GM12878 (cell line): ENCODE data around the gene TCIRG1. TPM values are rescaled to one million over a fixed set of nuclear protein-coding genes. Genes with fewer than 3 reads are reported as not detected.

Experiments
- ATAC-seq: fragments of 200-7000 bp; cut with Tn5 transposase; 3 replicates; pipeline ENCODE4 v1.9.1; 2020; ENCODE audit warnings: mild to moderate bottlenecking, moderate library complexity
- BruUV-seq: library from RNA; stranded (reverse); fragments of 400-500 nt; replicated peaks from 2 replicates; lab custom pipeline; 2021; lab: Mats Ljungman, UMichigan
- CTCF ChIA-PET: fragments of 300-600 bp; sonication (Branson Sonifier 250); formaldehyde crosslinking; extraction: SDS; loops from one replicate; lab custom pipeline; 2021; ENCODE audit warnings: inconsistent platforms; lab: Yijun Ruan, JAX
- POLR2A ChIA-PET: fragments of 350-600 bp; formaldehyde crosslinking; extraction: SDS; loops from one replicate; lab custom pipeline; 2021; ENCODE audit warnings: inconsistent platforms; lab: Charles Lee
- RAD21 ChIA-PET: fragments of 300-600 bp; sonication (Branson Sonifier 250); formaldehyde crosslinking; loops from one replicate; lab custom pipeline; 2023; ENCODE audit warnings: antibody characterized with exemption; ENCODE audit not compliant: unreplicated experiment; lab: Charles Lee
- SMC1A ChIA-PET: fragments of 300-600 bp; sonication (Branson Sonifier 250); formaldehyde crosslinking; loops from one replicate; lab custom pipeline; 2023; ENCODE audit not compliant: unreplicated experiment, uncharacterized antibody; lab: Charles Lee
- DNase-seq: peaks from one replicate; pipeline ENCODE4 v3.0.0-alpha.2; 2011; ENCODE audit warnings: low read depth, low spot score
- FAIRE-seq: peaks from 3 replicates; lab custom pipeline; 2011; peaks lifted over from hg19 to GRCh38; lab: Jason Lieb, UNC
- H2AFZ ChIP-seq: 2 replicates; pipeline ENCODE4 v1.6.0; 2011; ENCODE audit warnings: low read depth, low read length, control low read depth; ENCODE audit not compliant: control insufficient read depth
- H3K27ac ChIP-seq: 2 replicates; pipeline ENCODE4 v1.5.1; 2011; ENCODE audit warnings: control low read depth; ENCODE audit not compliant: control insufficient read depth, insufficient read depth
- H3K27me3 ChIP-seq, 2 experiments: replicated peaks in 1 of 2; 2 replicates each; pipeline versions ENCODE4 v1.6.0 to v1.6.1; 2011; ENCODE audit warnings: low read length in 1 of 2; ENCODE audit not compliant: control insufficient read depth in 2 of 2, insufficient read depth in 2 of 2
- H3K36me3 ChIP-seq, 2 experiments: 2 replicates each; pipeline ENCODE4 v1.5.1; 2011; ENCODE audit warnings: low read length in 1 of 2; ENCODE audit not compliant: control insufficient read depth in 2 of 2, insufficient read depth in 2 of 2
- H3K4me1 ChIP-seq: 2 replicates; pipeline ENCODE4 v1.6.1; 2011; ENCODE audit warnings: mild to moderate bottlenecking, low read length, moderate library complexity, mixed read lengths; ENCODE audit not compliant: control insufficient read depth, insufficient read depth
- H3K4me2 ChIP-seq: 2 replicates; pipeline ENCODE4 v1.6.0; 2011; ENCODE audit warnings: control low read depth; ENCODE audit not compliant: control insufficient read depth, insufficient read depth
- H3K4me3 ChIP-seq: fragments of 200-600 bp; sonication (generic); 2 replicates; pipeline ENCODE4 v1.5.1; 2016
- H3K79me2 ChIP-seq: 2 replicates; pipeline ENCODE4 v1.6.0; 2011; ENCODE audit warnings: low read length; ENCODE audit not compliant: control insufficient read depth, insufficient read depth
- H3K9ac ChIP-seq: 2 replicates; pipeline ENCODE4 v1.8.0; 2011; ENCODE audit warnings: low read length, control low read depth, mixed read lengths; ENCODE audit not compliant: control insufficient read depth, insufficient read depth
- H3K9me3 ChIP-seq: replicated peaks from 3 replicates; pipeline ENCODE4 v1.5.1; 2011; ENCODE audit warnings: mild to moderate bottlenecking, low read length; ENCODE audit not compliant: control insufficient read depth, insufficient read depth
- H4K20me1 ChIP-seq: 2 replicates; pipeline ENCODE4 v1.6.0; 2011; ENCODE audit not compliant: control insufficient read depth, insufficient read depth
- BHLHE40 ChIP-seq, 2 experiments: fragments of 450-650 bp in 1 of 2; IDR thresholded peaks; 2 replicates each; pipeline ENCODE4 v1.6.1; 2011 to 2017; ENCODE audit warnings: low read depth in 2 of 2, borderline replicate concordance in 1 of 2, improper control_type of control experiment in 1 of 2, low read length in 1 of 2, mild to moderate bottlenecking in 1 of 2
- CBFB ChIP-seq: IDR thresholded peaks from 2 replicates; pipeline ENCODE4 v1.6.1; 2016; ENCODE audit warnings: antibody characterized with exemption, low read depth
- E4F1 ChIP-seq: fragments of 450-650 bp; IDR thresholded peaks from 2 replicates; pipeline ENCODE4 v1.6.1; 2018; ENCODE audit warnings: borderline replicate concordance, mild to moderate bottlenecking; ENCODE audit not compliant: partially characterized antibody
- EGR1 ChIP-seq, 2 experiments: IDR thresholded peaks; 1 replicate in 1 of 2; 2 replicates in 1 of 2; pipeline ENCODE4 v1.6.1; 2011 to 2012; ENCODE audit warnings: low read depth in 2 of 2, low read length in 2 of 2, borderline replicate concordance in 1 of 2, mild to moderate bottlenecking in 1 of 2, moderate library complexity in 1 of 2
- ESRRA ChIP-seq: IDR thresholded peaks from 2 replicates; pipeline ENCODE4 v1.6.1; 2012; ENCODE audit warnings: mild to moderate bottlenecking, low read length, improper control_type of control experiment
- KAT2A ChIP-seq: conservative IDR thresholded peaks from 2 replicates; pipeline ENCODE4 v1.6.1; 2011; ENCODE audit warnings: low read depth, low read length; ENCODE audit not compliant: control insufficient read depth
- MTA3 ChIP-seq: IDR thresholded peaks from 2 replicates; pipeline ENCODE4 v1.6.1; 2012; ENCODE audit warnings: low read length, inconsistent platforms, borderline replicate concordance
- MYB ChIP-seq: fragments of 150-350 bp; IDR thresholded peaks from 2 replicates; pipeline ENCODE4 v1.6.1; 2014; ENCODE audit warnings: mild to moderate bottlenecking, low read depth, low read length, borderline replicate concordance
- NBN ChIP-seq: fragments of 450-650 bp; IDR thresholded peaks from 2 replicates; pipeline ENCODE4 v1.6.1; 2016
- NFXL1 ChIP-seq: fragments of 450-650 bp; IDR thresholded peaks from 2 replicates; pipeline ENCODE4 v1.6.1; 2017; ENCODE audit warnings: antibody characterized with exemption, mild to moderate bottlenecking, borderline replicate concordance
- PAX5 ChIP-seq: IDR thresholded peaks from 2 replicates; pipeline ENCODE4 v1.6.1; 2011; ENCODE audit warnings: low read depth, low read length, borderline replicate concordance
- REST ChIP-seq: IDR thresholded peaks from 2 replicates; pipeline ENCODE4 v1.6.1; 2012; ENCODE audit warnings: mild to moderate bottlenecking, low read depth, low read length
- STAT3 ChIP-seq: IDR thresholded peaks from 2 replicates; pipeline ENCODE4 v1.6.1; 2011; ENCODE audit warnings: low read depth, low read length, improper control_type of control experiment
- SUZ12 ChIP-seq: fragments of 200-600 bp; sonication (generic); IDR thresholded peaks from one replicate; pipeline ENCODE4 v1.6.1; 2018; ENCODE audit warnings: antibody characterized with exemption, mild to moderate bottlenecking; ENCODE audit not compliant: unreplicated experiment
- TBL1XR1 ChIP-seq: IDR thresholded peaks from 2 replicates; pipeline ENCODE4 v1.6.1; 2012; ENCODE audit warnings: low read depth, low read length, improper control_type of control experiment
- TCF3 ChIP-seq: IDR thresholded peaks from 2 replicates; pipeline ENCODE4 v1.6.1; 2012; ENCODE audit warnings: low read depth, mild to moderate bottlenecking, low read length, borderline replicate concordance; ENCODE audit not compliant: insufficient read depth
- ZNF207 ChIP-seq: fragments of 450-650 bp; IDR thresholded peaks from 2 replicates; pipeline ENCODE4 v1.6.1; 2014; ENCODE audit warnings: antibody characterized with exemption, mild to moderate bottlenecking, borderline replicate concordance
- ZNF24 ChIP-seq: fragments of 450-650 bp; IDR thresholded peaks from 2 replicates; pipeline ENCODE4 v1.6.1; 2017; ENCODE audit warnings: antibody characterized with exemption, mild to moderate bottlenecking
- ZZZ3 ChIP-seq: IDR thresholded peaks from 2 replicates; pipeline ENCODE4 v1.6.1; 2011; ENCODE audit warnings: low read depth; ENCODE audit not compliant: control insufficient read depth, insufficient read length
- WGBS: methylation state at CpG from one replicate; pipeline ENCODE4 v1.1.6; 2016; ENCODE audit warnings: low lambda C conversion rate; ENCODE audit not compliant: insufficient replicate concordance, insufficient coverage; ENCODE audit errors: missing lambda C conversion rate; 5-methylcytosine and 5-hydroxymethylcytosine counted together
- in situ Hi-C: fragments of 300-500 bp; cut with MboI; formaldehyde crosslinking; loops from 9 replicates; pipeline ENCODE4 v1.14.3; 2018; ENCODE audit warnings: mixed read lengths
- intact Hi-C: fragments of 100-400 bp; cut with micrococcal nuclease; formaldehyde crosslinking; loops from one replicate; pipeline ENCODE4 v1.14.2; 2022; ENCODE audit not compliant: unreplicated experiment
- polyA plus RNA-seq, 11 experiments: library from polyadenylated mRNA; depleted of rRNA in 4 of 11; unstranded in 6 of 11; stranded (reverse) in 5 of 11; fragments of >200 nt; fragmentation: Nextera tagmentation in 4 of 11; fragmentation: Illumina TruSeq in 1 of 11; extraction: Ambion mirVana in 4 of 11; extraction: Trizol in 1 of 11; gene quantifications; 1 replicate in 1 of 11; 2 replicates in 10 of 11; pipeline versions ENCODE4 v1.2.1 to v1.2.3, GENCODE V29; 2011 to 2016; ENCODE audit warnings: inconsistent platforms in 2 of 11, missing spikeins in 2 of 11, low read depth in 1 of 11
- total RNA-seq, 4 experiments: library from RNA; depleted of rRNA in 3 of 4; stranded (reverse); fragments of >200 nt in 3 of 4; fragmentation: Illumina TruSeq in 1 of 4; extraction: Trizol in 1 of 4; gene quantifications; 2 replicates each; pipeline versions ENCODE4 v1.2.1 to v1.2.3, GENCODE V29; 2013 to 2021

Gene TCIRG1
- total and polyA plus RNA-seq, 10 of the 15 experiments (the other 5 are each of a cell fraction or from before 2014, with no cell fraction given) = 0.76 to 218 (median 87.4) TPM

GRCh38 chr11:68050371-68050841 lies 11.6 kb downstream of the TCIRG1 start:
- 97% methylated on average over 18 of the region's 18 CpGs for WGBS
- TF ChIP-seq KAT2A = no peak
- TF ChIP-seq MYB = no peak
- no peak for TF ChIP-seq MTA3
- no peak for TF ChIP-seq NFXL1
- TF ChIP-seq TBL1XR1 = no peak
- TF ChIP-seq PAX5 = no peak
- TF ChIP-seq TCF3 = no peak
- TF ChIP-seq SUZ12 = no peak
- no peak for TF ChIP-seq CBFB
- TF ChIP-seq NBN = no peak
- no peak for TF ChIP-seq ESRRA
- no peak for TF ChIP-seq ZNF207
- TF ChIP-seq ZZZ3 = no peak
- no peak for TF ChIP-seq EGR1 (IDR thresholded peaks at IDR 0.05; ENCODE audit: borderline replicate concordance in 1 of 2, low read depth in 2 of 2, low read length in 2 of 2)
- TF ChIP-seq STAT3 = no peak
- no peak for TF ChIP-seq BHLHE40 (IDR thresholded peaks at IDR 0.05; ENCODE audit: borderline replicate concordance in 1 of 2, low read depth in 2 of 2, low read length in 1 of 2)
- TF ChIP-seq ZNF24 = no peak
- TF ChIP-seq REST = no peak
- TF ChIP-seq E4F1 = no peak
- TF ChIP-seq, all 136 proteins: peak for 0
- ChIA-PET RAD21 (interaction anchor here (1.5 kb wide), 1 partner anchor 9 kb away, joined by 3 read pairs; no protein-coding TSS in a partner anchor), SMC1A (no interaction called here), POLR2A (no interaction called here), CTCF (no interaction called here)
- intact Hi-C loops = no loop called here
- Histone ChIP-seq H3K4me1 (no peaks in the 10 kb centered on the region), H3K27ac (no peak overlapping the region), H2AFZ (no peak overlapping the region), H3K4me2 (no peak overlapping the region), H3K27me3 (no peaks in the 10 kb centered on the region), H3K9ac (no peak overlapping the region), H4K20me1 (no peaks in the 10 kb centered on the region), H3K9me3 (no peaks in the 10 kb centered on the region), H3K4me3 (no peak overlapping the region), H3K79me2 (no peaks in the 10 kb centered on the region), H3K36me3 (peaks cover 14 to 24% of the 10 kb centered on the region in 2 experiments; a peak in 3 of 4 replicates)
- FAIRE-seq = no peak
- no TSS peak for BruUV-seq
- DNase-seq = no peak
- in situ Hi-C loops = no loop called here
- ATAC-seq = no peak
